Ureter (tissue), 1 donor: ENCODE results near the gene DCTN1. TPM values are rescaled to one million over a fixed set of nuclear protein-coding genes. Genes with fewer than 3 reads are reported as not detected.
A peak's percentile ranks its signal among the peaks of the same experiment; 100 is the strongest.
"Not testable (repeated sequence)": the region's sequence is repeated elsewhere in the genome, so short reads cannot be mapped to it uniquely, and the experiment has no call there.

Source experiments
- DNase-seq: peaks from one replicate; pipeline ENCODE4 v3.0.0-alpha.2; 2020; ENCODE audit warnings: low spot score
- total RNA-seq: library from RNA; stranded (reverse); gene quantifications from one replicate; pipeline ENCODE4 v1.2.4, GENCODE V29; 2023
- donor health status: DM: yes; HTN: yes; CAD: no.

Gene DCTN1
- 143 TPM for total RNA-seq

- peak; percentile 57 for DNase-seq
These were observed at the start of gene DCTN1 for GRCh38 chr2:74379851-74380789. TSS of gene DCTN1 (minus strand) at chr2:74380311. CDS start at chr2:74380037, 274 bp downstream.

- DNase-seq, result no peak
These were observed 48.6 kb upstream of the DCTN1 start for GRCh38 chr2:74428675-74429074.

- no peak for DNase-seq
These were observed 47.4 kb upstream of the DCTN1 start for GRCh38 chr2:74427551-74427950.

- no peak for DNase-seq
These were observed 46.2 kb upstream of the DCTN1 start for GRCh38 chr2:74426181-74426758.

DNA sequence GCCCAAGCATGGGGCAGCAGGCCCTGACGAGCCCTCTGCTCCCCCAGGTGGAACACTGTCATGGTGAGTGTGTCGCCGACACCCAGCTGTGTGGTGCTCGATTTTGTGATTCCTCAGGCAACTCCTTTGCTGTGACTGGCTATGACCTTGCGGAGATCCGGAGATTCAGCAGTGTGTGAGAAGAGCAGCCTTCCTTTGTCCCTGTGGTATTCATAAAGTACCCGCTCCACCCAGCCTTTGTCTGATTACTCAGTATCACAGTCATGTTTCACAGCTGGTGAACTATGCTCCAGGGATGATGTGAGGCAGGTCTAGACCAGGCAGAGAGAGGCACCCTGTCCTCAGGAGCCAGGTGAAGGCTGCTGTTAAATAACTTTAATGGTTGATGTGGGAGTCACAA is 45.4 kb upstream of the DCTN1 start:
- DNase-seq, result no peak

- DNase-seq, result no peak
These were observed 44.9 kb upstream of the DCTN1 start for GRCh38 chr2:74424995-74425406.

- no peak for DNase-seq
These were observed 44.3 kb upstream of the DCTN1 start for GRCh38 chr2:74424139-74424992.

DNA sequence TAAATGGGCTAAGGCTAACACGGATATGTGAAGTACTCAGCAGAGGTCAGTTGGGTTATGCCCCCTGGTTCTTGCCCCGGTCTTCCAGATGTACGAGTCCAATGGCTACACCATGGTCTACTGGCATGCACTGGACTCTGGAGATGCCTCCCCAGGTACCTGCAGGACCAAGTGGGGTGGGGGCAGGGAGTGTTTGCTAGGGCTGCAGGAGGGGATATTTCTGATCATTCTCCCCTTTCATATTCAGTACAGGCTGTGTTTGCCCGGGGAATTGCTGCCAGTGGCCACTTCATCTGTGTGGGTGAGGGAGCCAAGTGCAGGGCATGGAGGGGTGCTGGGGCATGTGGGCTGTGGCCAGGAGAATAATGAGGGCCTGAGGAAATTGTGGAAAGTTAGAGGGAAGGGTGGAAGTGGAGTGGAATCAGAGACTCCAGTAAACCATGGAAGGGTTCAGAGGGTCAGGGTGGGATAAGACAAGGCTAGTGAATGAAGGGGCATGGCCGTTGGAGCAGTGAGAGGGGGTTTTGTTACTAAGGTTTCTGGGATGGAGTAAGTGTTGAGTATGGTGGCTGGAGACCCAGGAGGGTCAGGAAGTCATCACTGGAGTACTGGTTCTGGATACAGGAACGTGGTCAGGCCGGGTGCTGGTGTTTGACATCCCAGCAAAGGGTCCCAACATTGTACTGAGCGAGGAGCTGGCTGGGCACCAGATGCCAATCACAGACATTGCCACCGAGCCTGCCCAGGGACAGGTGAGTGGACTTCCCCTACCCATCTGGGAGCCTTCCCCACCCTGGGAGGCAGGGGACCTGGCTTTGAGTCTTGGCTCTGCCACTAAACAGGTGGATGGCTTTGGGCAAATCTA is 43.4 kb upstream of the DCTN1 start:
- no peak for DNase-seq

DNA sequence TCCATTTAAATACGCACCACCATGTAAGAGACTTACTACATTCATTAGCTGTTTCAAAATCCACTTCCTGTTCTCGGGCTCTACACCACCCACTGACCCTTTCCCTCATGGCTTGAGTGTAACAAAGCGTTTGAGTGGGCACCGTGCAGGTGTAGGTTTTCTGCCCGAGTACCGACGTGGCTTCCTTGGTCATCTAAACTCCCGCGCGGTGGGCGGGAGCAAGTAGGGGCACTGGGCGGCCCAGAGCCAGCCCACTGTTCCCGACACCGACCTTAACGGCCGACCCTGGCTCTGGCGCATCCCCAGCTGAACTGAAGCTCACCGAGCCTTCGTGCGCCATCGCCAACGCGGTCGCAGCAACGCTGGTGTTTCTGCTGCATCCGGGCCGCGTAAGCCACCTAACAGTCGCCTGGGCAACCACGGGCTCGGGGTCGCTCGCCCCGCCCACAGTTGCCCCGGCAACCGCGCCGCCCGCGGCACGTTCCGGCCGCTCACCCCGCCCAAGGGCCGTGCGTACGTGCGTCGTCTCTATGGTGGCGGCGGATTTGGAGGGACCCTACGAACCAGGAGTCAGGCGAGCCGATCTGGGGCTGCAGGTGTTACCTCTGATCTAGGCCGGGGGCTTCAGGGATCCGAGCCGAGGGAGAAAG is 41.2 kb upstream of the DCTN1 start, which contains the start of the genes C2orf81 and WDR54:
C2orf81 (minus strand) TSS at position 399 of the 650 bp plus-strand sequence; CDS start at position 340, 59 bp downstream.
WDR54 (plus strand) TSS at position 510 of the 650 bp plus-strand sequence. CDS start 424 bp downstream, outside the sequence.
- DNase-seq, result peak; percentile 88

GRCh38 chr2:74420443-74421103 is 40.5 kb upstream of the DCTN1 start:
- DNase-seq, result not testable (repeated sequence)

DNA sequence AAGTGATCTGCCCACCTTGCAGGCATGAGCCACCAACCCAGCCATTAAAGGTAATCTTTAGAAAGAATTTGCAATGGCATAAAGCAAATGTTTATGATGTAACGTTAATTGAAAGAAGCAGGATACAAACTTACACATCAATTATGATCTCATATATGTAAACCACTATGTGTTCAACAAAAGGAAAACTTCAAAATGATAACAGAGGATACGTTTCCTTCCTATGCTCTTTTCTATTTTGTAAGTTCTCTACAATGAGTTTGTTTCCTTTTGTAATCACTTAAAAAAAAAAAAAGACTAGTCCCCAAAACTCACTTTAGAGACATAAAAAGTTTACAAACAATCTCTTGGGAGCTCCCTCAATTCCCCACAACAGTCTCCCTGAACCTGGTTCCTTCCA is 39.9 kb upstream of the DCTN1 start:
- DNase-seq, result no peak

GRCh38 chr2:74419345-74419744 is 39.2 kb upstream of the DCTN1 start:
- no peak for DNase-seq

GRCh38 chr2:74418312-74418711 is 38.2 kb upstream of the DCTN1 start:
- no peak for DNase-seq

GRCh38 chr2:74417763-74418162 is 37.7 kb upstream of the DCTN1 start:
- no peak for DNase-seq

DNA sequence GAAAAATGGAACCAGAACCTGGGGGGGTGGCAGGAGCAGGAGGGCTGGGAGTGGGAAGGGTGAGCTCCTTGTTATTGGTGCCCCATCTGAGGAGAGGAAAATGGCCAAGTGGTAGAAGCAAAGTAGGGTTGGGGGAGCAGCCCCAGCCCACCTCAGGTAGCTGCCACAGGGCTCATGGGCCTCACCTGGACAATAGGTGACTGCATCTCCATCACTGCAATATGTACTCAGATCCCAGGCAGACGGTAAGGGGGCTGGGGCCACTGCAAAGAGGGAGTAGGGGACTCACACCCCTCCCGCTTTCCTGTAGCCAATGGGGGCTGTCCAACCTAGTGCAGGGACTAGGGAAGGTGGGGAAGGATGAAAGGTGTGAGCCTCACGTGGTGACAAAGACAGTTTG is 37.1 kb upstream of the DCTN1 start:
- DNase-seq, result no peak

GRCh38 chr2:74416778-74417177 is 36.7 kb upstream of the DCTN1 start:
- no peak for DNase-seq

DNA sequence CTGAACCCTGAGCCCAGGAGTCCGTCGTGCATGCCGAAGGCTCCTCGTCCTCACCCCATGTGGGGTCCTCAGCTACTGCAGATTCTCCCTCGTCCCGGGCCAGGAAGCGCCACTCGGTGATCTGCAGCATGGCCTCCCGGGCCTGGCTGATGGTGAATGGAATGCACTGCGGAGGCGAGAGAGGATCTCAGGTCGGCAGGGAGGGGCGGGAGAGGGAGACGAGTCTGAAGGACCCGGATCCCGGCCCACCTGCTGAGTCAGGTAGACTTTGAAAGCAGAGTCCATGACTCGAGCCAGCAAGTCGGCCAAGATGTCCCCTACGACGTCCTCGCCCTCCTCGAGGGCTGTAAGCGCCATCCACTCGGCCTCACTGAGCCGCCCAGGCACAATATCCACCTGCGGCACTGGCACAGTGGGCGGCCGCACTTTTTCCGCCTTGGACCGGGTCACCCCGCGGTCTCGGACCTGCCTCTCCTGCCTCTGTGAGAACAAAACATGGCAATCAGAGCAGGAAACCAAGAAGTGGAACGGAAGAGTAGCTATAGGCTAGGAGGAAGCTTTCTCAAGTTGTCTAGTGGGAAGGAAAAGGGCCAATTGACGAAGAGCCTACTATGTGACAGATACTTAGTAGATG is 35.8 kb upstream of the DCTN1 start:
- DNase-seq, result no peak

GRCh38 chr2:74414881-74415761 is 35.0 kb upstream of the DCTN1 start:
- DNase-seq, result no peak
